NCI-H146 (cell line): ENCODE data around the gene RPS4Y1.

Experiments used
- DNase-seq: peaks from one replicate; lab custom pipeline; 2025; lab: John Stamatoyannopoulos, UW

Gene RPS4Y1

DNA sequence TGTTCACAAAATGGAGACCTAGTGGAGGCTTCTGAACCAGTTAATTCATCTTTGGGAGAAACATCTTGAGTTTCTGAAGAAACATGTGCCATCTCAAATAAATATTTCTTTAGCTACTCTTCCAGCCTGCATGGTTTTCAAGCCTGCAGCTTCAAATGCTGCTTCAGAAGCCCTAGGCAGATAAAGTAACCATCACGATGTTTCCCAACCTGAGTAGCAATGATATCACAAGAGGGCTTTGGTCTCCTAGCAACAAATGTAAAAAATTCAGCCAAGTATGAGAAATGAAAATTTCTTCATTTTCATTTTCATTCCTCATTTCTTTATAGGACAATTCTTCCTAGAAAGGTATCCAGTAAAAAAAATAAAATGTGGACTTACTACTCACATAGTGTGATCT lies 42.2 kb downstream of the RPS4Y1 start:
- no peak for DNase-seq

DNA sequence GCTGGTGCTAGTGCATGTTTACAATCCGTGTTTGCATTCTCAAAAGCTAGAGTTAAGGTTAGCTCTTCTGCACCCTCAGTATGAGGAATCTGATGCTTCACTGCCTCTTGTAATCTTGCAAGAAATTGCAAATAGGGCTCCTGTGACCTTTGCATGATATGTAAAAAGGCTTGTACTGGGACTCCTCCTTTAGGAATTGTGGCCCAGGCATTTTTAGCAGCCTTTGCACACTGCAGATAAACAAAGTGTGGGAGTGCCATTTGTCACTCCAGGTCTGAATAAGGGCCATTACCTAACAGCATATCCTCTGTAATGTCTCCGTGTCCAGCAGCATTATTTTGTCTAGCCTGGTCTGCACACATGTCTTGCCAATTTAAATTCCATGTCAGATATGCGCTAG lies 44.5 kb downstream of the RPS4Y1 start:
- DNase-seq = no peak

DNA sequence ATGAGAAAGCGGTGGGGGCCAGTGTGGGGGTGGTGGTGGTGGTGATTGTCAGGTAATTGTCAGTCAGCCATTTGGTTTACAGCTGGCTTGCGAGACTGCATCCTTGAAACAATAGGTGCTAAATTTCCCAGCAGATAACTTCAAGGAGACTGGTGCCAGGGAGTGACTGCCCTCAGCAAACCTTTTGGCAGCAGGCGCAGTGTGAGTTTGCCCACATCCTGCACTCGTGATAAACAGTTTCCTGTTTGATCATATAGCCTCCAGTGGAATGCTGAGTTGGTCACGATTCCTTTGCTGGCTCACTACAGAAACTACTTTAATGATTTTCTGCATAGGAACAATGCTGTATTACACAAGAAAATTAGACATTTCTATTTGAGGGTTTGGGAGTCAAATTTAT lies 46.0 kb downstream of the RPS4Y1 start:
- DNase-seq = no peak

DNA sequence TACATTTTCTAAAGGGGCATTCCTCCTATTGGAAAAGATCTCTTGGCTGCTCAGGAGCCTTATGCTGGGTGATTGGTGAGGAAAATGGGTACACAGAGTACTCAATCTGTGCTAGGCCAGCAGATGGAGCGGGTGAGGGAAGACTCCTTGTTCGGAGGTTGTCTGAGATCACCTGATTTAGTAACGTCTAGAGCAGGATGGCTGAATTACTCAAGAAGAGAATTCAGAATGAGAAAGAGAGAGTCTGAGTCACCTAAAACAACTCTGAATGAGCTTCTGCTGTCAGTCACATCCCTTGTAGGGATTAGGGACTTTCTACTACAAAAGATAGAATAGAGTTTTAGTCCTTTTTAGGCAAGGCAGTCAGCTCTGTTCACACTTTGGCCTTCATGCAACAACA lies 46.6 kb downstream of the RPS4Y1 start:
- no peak for DNase-seq

DNA sequence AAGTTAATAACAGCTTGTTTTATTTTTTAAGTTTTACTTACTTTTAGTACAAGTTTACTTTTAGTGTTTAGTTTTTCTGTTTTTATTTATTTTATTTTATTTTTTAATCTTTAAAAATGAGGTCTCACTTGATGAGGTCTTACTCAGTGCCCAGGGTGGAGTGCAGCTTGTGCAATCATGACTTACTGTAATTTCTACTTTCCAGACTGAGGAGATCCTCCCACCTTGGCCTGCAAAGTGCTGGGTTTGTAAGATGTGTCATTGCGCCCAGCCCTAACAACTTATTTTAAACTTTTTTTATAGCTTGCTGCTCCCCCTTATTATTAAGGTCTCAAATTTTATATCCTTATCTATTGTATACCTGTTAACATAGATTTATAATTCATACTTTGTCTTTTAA lies 52.1 kb downstream of the RPS4Y1 start:
- no peak for DNase-seq

DNA sequence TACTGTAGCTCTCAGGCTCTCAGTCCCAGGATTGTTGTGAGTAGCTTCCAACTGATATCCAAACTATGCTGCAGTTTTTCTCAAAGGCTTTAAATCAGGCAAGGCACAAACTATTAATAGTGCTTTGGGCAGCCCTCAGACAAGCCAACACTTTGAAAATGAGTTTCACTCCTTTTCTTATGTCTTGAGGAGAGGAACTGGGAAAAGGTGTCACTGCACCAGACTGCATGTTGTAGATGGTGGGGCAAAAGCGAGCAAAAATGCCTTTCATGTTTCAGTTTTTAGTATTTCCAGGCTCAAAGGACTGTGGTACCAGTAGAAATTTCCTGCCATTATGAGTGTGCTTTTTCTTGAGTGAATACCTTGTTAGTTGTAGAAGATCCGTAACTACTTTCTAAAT lies 54.6 kb downstream of the RPS4Y1 start:
- DNase-seq = no peak

DNA sequence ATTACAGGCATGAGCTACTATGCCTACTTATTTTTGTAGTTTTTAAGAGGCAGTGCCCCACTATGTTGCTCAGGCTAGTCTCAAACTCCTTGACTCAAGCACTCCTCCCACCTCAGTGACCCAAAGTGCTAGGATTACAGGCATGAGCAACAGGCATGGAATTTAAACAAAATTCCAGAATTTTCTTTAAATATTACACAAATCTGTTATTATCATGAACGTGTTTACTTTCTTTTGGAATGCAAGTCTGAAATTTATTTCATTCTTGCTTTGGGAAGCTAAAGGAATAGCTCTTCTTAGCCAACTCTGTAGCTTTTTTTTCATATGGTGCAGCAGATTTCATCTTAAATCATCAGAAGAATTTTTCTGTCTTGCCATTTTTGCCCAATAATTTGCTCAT lies 66.0 kb downstream of the RPS4Y1 start:
- DNase-seq = no peak

DNA sequence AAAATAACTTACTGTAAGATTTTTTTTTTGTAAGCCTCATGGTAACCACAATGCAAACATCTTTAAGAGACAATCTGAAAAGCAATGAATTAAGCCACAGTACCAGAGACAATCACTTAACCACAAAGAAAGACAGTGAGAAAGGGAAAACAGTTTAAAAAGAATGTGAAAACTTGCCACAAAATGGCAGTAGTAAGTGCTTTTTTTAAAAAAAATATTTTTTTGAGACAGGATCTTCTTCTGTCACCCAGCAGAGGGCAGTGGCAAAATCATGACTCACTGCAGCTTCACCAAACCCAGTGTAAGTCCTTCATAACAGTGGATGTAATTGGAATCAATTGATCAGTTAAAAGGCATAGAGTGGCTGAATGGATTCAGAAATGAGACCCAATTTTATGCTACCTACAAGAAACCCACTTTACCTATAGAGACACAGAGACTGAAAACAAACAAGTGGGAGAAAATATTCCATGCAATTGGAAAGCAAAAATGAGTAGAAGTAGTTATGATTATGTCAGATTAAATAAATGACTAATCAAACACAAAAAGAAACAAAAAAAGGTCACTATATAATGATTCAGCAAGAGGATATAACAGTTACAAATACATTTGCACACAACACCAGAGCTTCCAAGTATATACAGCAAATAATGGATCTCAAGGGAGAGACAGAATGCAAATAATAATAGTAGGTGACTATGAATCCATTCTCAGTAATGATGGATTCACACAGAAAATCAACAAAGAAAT lies 71.8 kb downstream of the RPS4Y1 start:
- DNase-seq = no peak
